GM12878 (cell line): ENCODE data around the gene MOCS1. TPM values are rescaled to one million over a fixed set of nuclear protein-coding genes. Genes with fewer than 3 reads are reported as not detected.

ENCODE experiments used
- ATAC-seq: fragments of 200-7000 bp; cut with Tn5 transposase; 3 replicates; pipeline ENCODE4 v1.9.1; 2020; ENCODE audit warnings: mild to moderate bottlenecking, moderate library complexity
- BruUV-seq: library from RNA; stranded (reverse); fragments of 400-500 nt; replicated peaks from 2 replicates; lab custom pipeline; 2021; lab: Mats Ljungman, UMichigan
- CTCF ChIA-PET: fragments of 300-600 bp; sonication (Branson Sonifier 250); formaldehyde crosslinking; extraction: SDS; loops from one replicate; lab custom pipeline; 2021; ENCODE audit warnings: inconsistent platforms; lab: Yijun Ruan, JAX
- POLR2A ChIA-PET: fragments of 350-600 bp; formaldehyde crosslinking; extraction: SDS; loops from one replicate; lab custom pipeline; 2021; ENCODE audit warnings: inconsistent platforms; lab: Charles Lee
- RAD21 ChIA-PET: fragments of 300-600 bp; sonication (Branson Sonifier 250); formaldehyde crosslinking; loops from one replicate; lab custom pipeline; 2023; ENCODE audit warnings: antibody characterized with exemption; ENCODE audit not compliant: unreplicated experiment; lab: Charles Lee
- SMC1A ChIA-PET: fragments of 300-600 bp; sonication (Branson Sonifier 250); formaldehyde crosslinking; loops from one replicate; lab custom pipeline; 2023; ENCODE audit not compliant: unreplicated experiment, uncharacterized antibody; lab: Charles Lee
- DNase-seq: peaks from one replicate; pipeline ENCODE4 v3.0.0-alpha.2; 2011; ENCODE audit warnings: low read depth, low spot score
- FAIRE-seq: peaks from 3 replicates; lab custom pipeline; 2011; peaks lifted over from hg19 to GRCh38; lab: Jason Lieb, UNC
- H2AFZ ChIP-seq: 2 replicates; pipeline ENCODE4 v1.6.0; 2011; ENCODE audit warnings: low read depth, low read length, control low read depth; ENCODE audit not compliant: control insufficient read depth
- H3K27ac ChIP-seq: 2 replicates; pipeline ENCODE4 v1.5.1; 2011; ENCODE audit warnings: control low read depth; ENCODE audit not compliant: control insufficient read depth, insufficient read depth
- H3K27me3 ChIP-seq, 2 experiments: replicated peaks in 1 of 2; 2 replicates each; pipeline versions ENCODE4 v1.6.0 to v1.6.1; 2011; ENCODE audit warnings: low read length in 1 of 2; ENCODE audit not compliant: control insufficient read depth in 2 of 2, insufficient read depth in 2 of 2
- H3K36me3 ChIP-seq, 2 experiments: 2 replicates each; pipeline ENCODE4 v1.5.1; 2011; ENCODE audit warnings: low read length in 1 of 2; ENCODE audit not compliant: control insufficient read depth in 2 of 2, insufficient read depth in 2 of 2
- H3K4me1 ChIP-seq: 2 replicates; pipeline ENCODE4 v1.6.1; 2011; ENCODE audit warnings: mild to moderate bottlenecking, low read length, moderate library complexity, mixed read lengths; ENCODE audit not compliant: control insufficient read depth, insufficient read depth
- H3K4me2 ChIP-seq: 2 replicates; pipeline ENCODE4 v1.6.0; 2011; ENCODE audit warnings: control low read depth; ENCODE audit not compliant: control insufficient read depth, insufficient read depth
- H3K4me3 ChIP-seq: fragments of 200-600 bp; sonication (generic); 2 replicates; pipeline ENCODE4 v1.5.1; 2016
- H3K79me2 ChIP-seq: 2 replicates; pipeline ENCODE4 v1.6.0; 2011; ENCODE audit warnings: low read length; ENCODE audit not compliant: control insufficient read depth, insufficient read depth
- H3K9ac ChIP-seq: 2 replicates; pipeline ENCODE4 v1.8.0; 2011; ENCODE audit warnings: low read length, control low read depth, mixed read lengths; ENCODE audit not compliant: control insufficient read depth, insufficient read depth
- H3K9me3 ChIP-seq: replicated peaks from 3 replicates; pipeline ENCODE4 v1.5.1; 2011; ENCODE audit warnings: mild to moderate bottlenecking, low read length; ENCODE audit not compliant: control insufficient read depth, insufficient read depth
- H4K20me1 ChIP-seq: 2 replicates; pipeline ENCODE4 v1.6.0; 2011; ENCODE audit not compliant: control insufficient read depth, insufficient read depth
- ATF7 ChIP-seq: fragments of 450-650 bp; IDR thresholded peaks from 2 replicates; pipeline ENCODE4 v1.6.1; 2016; ENCODE audit warnings: low read depth, mild to moderate bottlenecking
- BACH1 ChIP-seq: fragments of 450-650 bp; IDR thresholded peaks from 2 replicates; pipeline ENCODE4 v1.6.1; 2017; ENCODE audit warnings: mild to moderate bottlenecking, borderline replicate concordance
- BCL11A ChIP-seq: IDR thresholded peaks from 2 replicates; pipeline ENCODE4 v1.6.1; 2011; ENCODE audit warnings: low read depth, low read length
- CBFB ChIP-seq: IDR thresholded peaks from 2 replicates; pipeline ENCODE4 v1.6.1; 2016; ENCODE audit warnings: antibody characterized with exemption, low read depth
- CREB1 ChIP-seq: IDR thresholded peaks from 2 replicates; pipeline ENCODE4 v1.6.1; 2012; ENCODE audit warnings: low read depth, mild to moderate bottlenecking, inconsistent platforms
- EZH2 ChIP-seq: IDR thresholded peaks from 2 replicates; pipeline ENCODE4 v1.6.1; 2012; ENCODE audit warnings: low read depth, mild to moderate bottlenecking, control low read depth, inconsistent platforms, low read length, borderline replicate concordance; ENCODE audit not compliant: control insufficient read depth
- GATAD2B ChIP-seq: fragments of 450-650 bp; conservative IDR thresholded peaks from 2 replicates; pipeline ENCODE4 v1.6.1; 2017; ENCODE audit warnings: low read depth, mild to moderate bottlenecking, moderate library complexity
- HDGF ChIP-seq: fragments of 450-650 bp; IDR thresholded peaks from 2 replicates; pipeline ENCODE4 v1.6.1; 2016; ENCODE audit warnings: antibody characterized with exemption
- KDM1A ChIP-seq: fragments of 200-600 bp; sonication (generic); IDR thresholded peaks from 2 replicates; pipeline ENCODE4 v1.6.1; 2016; ENCODE audit warnings: borderline replicate concordance
- MEF2A ChIP-seq: IDR thresholded peaks from 2 replicates; pipeline ENCODE4 v1.6.1; 2011; ENCODE audit warnings: low read depth, mild to moderate bottlenecking, low read length, moderate library complexity; ENCODE audit not compliant: insufficient read depth
- PAX8 ChIP-seq: fragments of 450-650 bp; IDR thresholded peaks from 2 replicates; pipeline ENCODE4 v1.6.1; 2017; ENCODE audit warnings: mild to moderate bottlenecking, moderate library complexity
- PML ChIP-seq: IDR thresholded peaks from 2 replicates; pipeline ENCODE4 v1.6.1; 2012; ENCODE audit warnings: low read length, inconsistent platforms
- POLR2AphosphoS2 ChIP-seq: IDR thresholded peaks from 2 replicates; pipeline ENCODE4 v1.6.1; 2011; ENCODE audit warnings: low read depth, mild to moderate bottlenecking, low read length, improper control_type of control experiment, moderate library complexity
- POU2F2 ChIP-seq: IDR thresholded peaks from 3 replicates; pipeline ENCODE4 v1.6.1; 2011; ENCODE audit warnings: low read depth, mild to moderate bottlenecking, low read length, borderline replicate concordance
- TARDBP ChIP-seq: IDR thresholded peaks from 2 replicates; pipeline ENCODE4 v1.6.1; 2016; ENCODE audit warnings: borderline replicate concordance
- TCF12 ChIP-seq: IDR thresholded peaks from 2 replicates; pipeline ENCODE4 v1.6.1; 2011; ENCODE audit warnings: low read depth, mild to moderate bottlenecking, low read length
- YY1 ChIP-seq: IDR thresholded peaks from 2 replicates; pipeline ENCODE4 v1.6.1; 2011; ENCODE audit warnings: low read depth, mild to moderate bottlenecking, low read length
- ZNF274 ChIP-seq: IDR thresholded peaks from one replicate; pipeline ENCODE4 v1.8.0; 2011; ENCODE audit not compliant: insufficient read length, insufficient read depth
- ZNF622 ChIP-seq: fragments of 450-650 bp; IDR thresholded peaks from 2 replicates; pipeline ENCODE4 v1.6.1; 2017; ENCODE audit warnings: mild to moderate bottlenecking, inconsistent platforms
- ZZZ3 ChIP-seq: IDR thresholded peaks from 2 replicates; pipeline ENCODE4 v1.6.1; 2011; ENCODE audit warnings: low read depth; ENCODE audit not compliant: control insufficient read depth, insufficient read length
- WGBS: methylation state at CpG from one replicate; pipeline ENCODE4 v1.1.6; 2016; ENCODE audit warnings: low lambda C conversion rate; ENCODE audit not compliant: insufficient replicate concordance, insufficient coverage; ENCODE audit errors: missing lambda C conversion rate; 5-methylcytosine and 5-hydroxymethylcytosine counted together
- in situ Hi-C: fragments of 300-500 bp; cut with MboI; formaldehyde crosslinking; loops from 9 replicates; pipeline ENCODE4 v1.14.3; 2018; ENCODE audit warnings: mixed read lengths
- intact Hi-C: fragments of 100-400 bp; cut with micrococcal nuclease; formaldehyde crosslinking; loops from one replicate; pipeline ENCODE4 v1.14.2; 2022; ENCODE audit not compliant: unreplicated experiment
- polyA plus RNA-seq, 11 experiments: library from polyadenylated mRNA; depleted of rRNA in 4 of 11; unstranded in 6 of 11; stranded (reverse) in 5 of 11; fragments of >200 nt; fragmentation: Nextera tagmentation in 4 of 11; fragmentation: Illumina TruSeq in 1 of 11; extraction: Ambion mirVana in 4 of 11; extraction: Trizol in 1 of 11; gene quantifications; 1 replicate in 1 of 11; 2 replicates in 10 of 11; pipeline versions ENCODE4 v1.2.1 to v1.2.3, GENCODE V29; 2011 to 2016; ENCODE audit warnings: inconsistent platforms in 2 of 11, missing spikeins in 2 of 11, low read depth in 1 of 11
- total RNA-seq, 4 experiments: library from RNA; depleted of rRNA in 3 of 4; stranded (reverse); fragments of >200 nt in 3 of 4; fragmentation: Illumina TruSeq in 1 of 4; extraction: Trizol in 1 of 4; gene quantifications; 2 replicates each; pipeline versions ENCODE4 v1.2.1 to v1.2.3, GENCODE V29; 2013 to 2021

Gene MOCS1
- total and polyA plus RNA-seq, 10 of the 15 experiments (the other 5 are each of a cell fraction or from before 2014, with no cell fraction given): 0.02 to 5.4 (median 0.16) TPM; not detected in 2

GRCh38 chr6:39917981-39918380 lies 16.3 kb downstream of the MOCS1 start:
- ChIA-PET POLR2A (no interaction called here), CTCF (interaction anchor here (1.8 to 2.0 kb wide), 2 partner anchors 8 to 52 kb away, joined by 4 to 6 read pairs; no protein-coding TSS in a partner anchor), SMC1A (no interaction called here)
- BruUV-seq: no TSS peak
- H3K4me2 ChIP-seq: no peak overlapping the region
- no peak overlapping the region for H3K9ac ChIP-seq
- FAIRE-seq (no peak), DNase-seq (no peak)
- no peaks in the 10 kb centered on the region for H3K36me3 ChIP-seq
- H4K20me1 ChIP-seq: no peaks in the 10 kb centered on the region
- no peak overlapping the region for H3K4me3 ChIP-seq
- H3K4me1 ChIP-seq: no peaks in the 10 kb centered on the region
- no peaks in the 10 kb centered on the region for H3K79me2 ChIP-seq
- TF ChIP-seq POLR2AphosphoS2: no peak
- no peak for TF ChIP-seq ATF7
- TF ChIP-seq HDGF: no peak
- no peak for TF ChIP-seq GATAD2B
- no peak for TF ChIP-seq BCL11A
- TF ChIP-seq ZNF274: no peak
- TF ChIP-seq ZZZ3: no peak
- no peak for TF ChIP-seq TCF12
- TF ChIP-seq PML: no peak
- TF ChIP-seq CBFB: no peak
- TF ChIP-seq PAX8: no peak
- no peak for TF ChIP-seq ZNF622
- no peak for TF ChIP-seq KDM1A
- no peak for TF ChIP-seq TARDBP
- TF ChIP-seq BACH1: no peak
- no peak for TF ChIP-seq YY1
- TF ChIP-seq CREB1: no peak
- TF ChIP-seq MEF2A: no peak
- no peak for TF ChIP-seq EZH2
- TF ChIP-seq POU2F2: no peak
- TF ChIP-seq, all 136 proteins: peak for 0
- Histone ChIP-seq H3K27me3 (no peaks in the 10 kb centered on the region), H2AFZ (no peak overlapping the region), H3K9me3 (no peaks in the 10 kb centered on the region), H3K27ac (no peak overlapping the region)
- in situ Hi-C loops: no loop called here
- intact Hi-C loops: no loop called here
- RAD21 ChIA-PET: no interaction called here
- WGBS: 2% methylated on average over 3 of the region's 3 CpGs
- ATAC-seq: no peak
